A673 (cell line): Measurements from ENCODE around the gene SPG11.

Source experiments
- EZH2 ChIP-seq: fragments of 200-600 bp; sonication (generic); IDR thresholded peaks from 2 replicates; pipeline ENCODE4 v1.6.1; 2017; ENCODE audit warnings: borderline replicate concordance, low read depth, mild to moderate bottlenecking, mixed read lengths, antibody characterized with exemption, low read length; ENCODE audit not compliant: poor library complexity, severe bottlenecking
- TF ChIP-seq, protein P1 (sequence below): fragments of 300-800, 200-600 bp; sonication (generic); conservative IDR thresholded peaks from 2 replicates; pipeline ENCODE4 v1.5.1; 2017; ENCODE audit warnings: low read depth, mild to moderate bottlenecking, antibody characterized with exemption, low read length, moderate library complexity, mixed read lengths

DNA sequence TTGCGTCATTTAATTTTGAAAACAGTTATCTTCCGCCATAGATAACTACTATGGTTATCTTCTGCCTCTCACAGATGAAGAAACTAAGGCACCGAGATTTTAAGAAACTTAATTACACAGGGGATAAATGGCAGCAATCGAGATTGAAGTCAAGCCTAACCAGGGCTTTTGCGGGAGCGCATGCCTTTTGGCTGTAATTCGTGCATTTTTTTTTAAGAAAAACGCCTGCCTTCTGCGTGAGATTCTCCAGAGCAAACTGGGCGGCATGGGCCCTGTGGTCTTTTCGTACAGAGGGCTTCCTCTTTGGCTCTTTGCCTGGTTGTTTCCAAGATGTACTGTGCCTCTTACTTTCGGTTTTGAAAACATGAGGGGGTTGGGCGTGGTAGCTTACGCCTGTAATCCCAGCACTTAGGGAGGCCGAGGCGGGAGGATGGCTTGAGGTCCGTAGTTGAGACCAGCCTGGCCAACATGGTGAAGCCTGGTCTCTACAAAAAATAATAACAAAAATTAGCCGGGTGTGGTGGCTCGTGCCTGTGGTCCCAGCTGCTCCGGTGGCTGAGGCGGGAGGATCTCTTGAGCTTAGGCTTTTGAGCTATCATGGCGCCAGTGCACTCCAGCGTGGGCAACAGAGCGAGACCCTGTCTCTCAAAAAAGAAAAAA is 49.0 kb upstream of the SPG11 start:
- TF ChIP-seq, protein P1, sequence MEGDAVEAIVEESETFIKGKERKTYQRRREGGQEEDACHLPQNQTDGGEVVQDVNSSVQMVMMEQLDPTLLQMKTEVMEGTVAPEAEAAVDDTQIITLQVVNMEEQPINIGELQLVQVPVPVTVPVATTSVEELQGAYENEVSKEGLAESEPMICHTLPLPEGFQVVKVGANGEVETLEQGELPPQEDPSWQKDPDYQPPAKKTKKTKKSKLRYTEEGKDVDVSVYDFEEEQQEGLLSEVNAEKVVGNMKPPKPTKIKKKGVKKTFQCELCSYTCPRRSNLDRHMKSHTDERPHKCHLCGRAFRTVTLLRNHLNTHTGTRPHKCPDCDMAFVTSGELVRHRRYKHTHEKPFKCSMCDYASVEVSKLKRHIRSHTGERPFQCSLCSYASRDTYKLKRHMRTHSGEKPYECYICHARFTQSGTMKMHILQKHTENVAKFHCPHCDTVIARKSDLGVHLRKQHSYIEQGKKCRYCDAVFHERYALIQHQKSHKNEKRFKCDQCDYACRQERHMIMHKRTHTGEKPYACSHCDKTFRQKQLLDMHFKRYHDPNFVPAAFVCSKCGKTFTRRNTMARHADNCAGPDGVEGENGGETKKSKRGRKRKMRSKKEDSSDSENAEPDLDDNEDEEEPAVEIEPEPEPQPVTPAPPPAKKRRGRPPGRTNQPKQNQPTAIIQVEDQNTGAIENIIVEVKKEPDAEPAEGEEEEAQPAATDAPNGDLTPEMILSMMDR, result no peak
- no peak for TF ChIP-seq EZH2
